CD8-positive, alpha-beta memory T cell (primary cell): ENCODE data around the gene PDHX. TPM values are rescaled to one million over a fixed set of nuclear protein-coding genes. Genes with fewer than 3 reads are reported as not detected.

Experiments
- CTCF ChIA-PET: fragments of 350-600 bp; sonication (Branson Sonifier 250); formaldehyde crosslinking; loops from one replicate; lab custom pipeline; 2021; ENCODE audit warnings: antibody characterized with exemption; lab: Charles Lee
- POLR2A ChIA-PET: fragments of 350-600 bp; sonication (Branson Sonifier 250); formaldehyde crosslinking; loops from one replicate; lab custom pipeline; 2021; ENCODE audit warnings: antibody characterized with exemption; lab: Charles Lee
- DNase-seq, 5 donors: peaks; one replicate each; pipeline versions ENCODE4 v3.0.0 to v3.0.0-alpha.2; 2020 to 2022; ENCODE audit warnings: mixed read lengths in 1 of 5
- H3K27ac ChIP-seq: one replicate; pipeline ENCODE4 v1.7.0; 2013; ENCODE audit warnings: low read depth, mild to moderate bottlenecking, low read length, moderate library complexity
- H3K27me3 ChIP-seq: 2 replicates; pipeline ENCODE4 v1.7.0; 2013; ENCODE audit warnings: low read length, mild to moderate bottlenecking; ENCODE audit not compliant: insufficient read depth, poor library complexity, severe bottlenecking
- H3K36me3 ChIP-seq: 2 replicates; pipeline ENCODE4 v1.7.0; 2013; ENCODE audit warnings: mild to moderate bottlenecking, low read length, moderate library complexity; ENCODE audit not compliant: insufficient read depth
- H3K4me1 ChIP-seq: 2 replicates; pipeline ENCODE4 v1.7.0; 2013; ENCODE audit warnings: mild to moderate bottlenecking, low read length, moderate library complexity; ENCODE audit not compliant: insufficient read depth
- H3K4me3 ChIP-seq: 2 replicates; pipeline ENCODE4 v1.7.0; 2013; ENCODE audit warnings: mild to moderate bottlenecking, low read length
- H3K9me3 ChIP-seq: 2 replicates; pipeline ENCODE4 v1.7.0; 2013; ENCODE audit warnings: mild to moderate bottlenecking, low read length
- H3K27ac Mint-ChIP-seq, 8 donors: one replicate each; pipeline ENCODE4 v1.8.0; 2020 to 2021; ENCODE audit warnings: mixed read lengths in 8 of 8, mild to moderate bottlenecking in 6 of 8, inconsistent platforms in 3 of 8, moderate library complexity in 3 of 8
- H3K27me3 Mint-ChIP-seq, 2 donors: one replicate each; pipeline ENCODE4 v1.8.0; 2020 to 2021; ENCODE audit warnings: mixed read lengths in 2 of 2, mild to moderate bottlenecking in 1 of 2, moderate library complexity in 1 of 2
- H3K36me3 Mint-ChIP-seq, 3 donors: one replicate each; pipeline ENCODE4 v1.8.0; 2020 to 2021; ENCODE audit warnings: mixed read lengths in 3 of 3, inconsistent platforms in 1 of 3, mild to moderate bottlenecking in 1 of 3
- H3K4me1 Mint-ChIP-seq, 3 donors: one replicate each; pipeline ENCODE4 v1.8.0; 2020 to 2021; ENCODE audit warnings: mixed read lengths in 3 of 3, inconsistent platforms in 1 of 3, mild to moderate bottlenecking in 1 of 3
- H3K4me3 Mint-ChIP-seq, 7 donors: one replicate each; pipeline ENCODE4 v1.8.0; 2020 to 2021; ENCODE audit warnings: mixed read lengths in 7 of 7, mild to moderate bottlenecking in 6 of 7, moderate library complexity in 4 of 7, inconsistent platforms in 2 of 7
- H3K9me3 Mint-ChIP-seq, 5 donors: one replicate each; pipeline ENCODE4 v1.8.0; 2020 to 2022; ENCODE audit warnings: mixed read lengths in 5 of 5, mild to moderate bottlenecking in 3 of 5, moderate library complexity in 2 of 5, inconsistent platforms in 1 of 5
- polyA plus RNA-seq: library from polyadenylated mRNA; unstranded; fragments of 300-500 nt; fragmentation: Illumina TruSeq; gene quantifications from one replicate; pipeline ENCODE4 v1.2.3, GENCODE V29; 2021
- total RNA-seq, 2 experiments: library from RNA; stranded (reverse); gene quantifications; one replicate each; pipeline ENCODE4 v1.2.3, GENCODE V29; 2021

PDHX gene
- total RNA-seq (10 to 100 TPM; 37.8 to 41.4 TPM), polyA plus RNA-seq (16.3 TPM)

DNA sequence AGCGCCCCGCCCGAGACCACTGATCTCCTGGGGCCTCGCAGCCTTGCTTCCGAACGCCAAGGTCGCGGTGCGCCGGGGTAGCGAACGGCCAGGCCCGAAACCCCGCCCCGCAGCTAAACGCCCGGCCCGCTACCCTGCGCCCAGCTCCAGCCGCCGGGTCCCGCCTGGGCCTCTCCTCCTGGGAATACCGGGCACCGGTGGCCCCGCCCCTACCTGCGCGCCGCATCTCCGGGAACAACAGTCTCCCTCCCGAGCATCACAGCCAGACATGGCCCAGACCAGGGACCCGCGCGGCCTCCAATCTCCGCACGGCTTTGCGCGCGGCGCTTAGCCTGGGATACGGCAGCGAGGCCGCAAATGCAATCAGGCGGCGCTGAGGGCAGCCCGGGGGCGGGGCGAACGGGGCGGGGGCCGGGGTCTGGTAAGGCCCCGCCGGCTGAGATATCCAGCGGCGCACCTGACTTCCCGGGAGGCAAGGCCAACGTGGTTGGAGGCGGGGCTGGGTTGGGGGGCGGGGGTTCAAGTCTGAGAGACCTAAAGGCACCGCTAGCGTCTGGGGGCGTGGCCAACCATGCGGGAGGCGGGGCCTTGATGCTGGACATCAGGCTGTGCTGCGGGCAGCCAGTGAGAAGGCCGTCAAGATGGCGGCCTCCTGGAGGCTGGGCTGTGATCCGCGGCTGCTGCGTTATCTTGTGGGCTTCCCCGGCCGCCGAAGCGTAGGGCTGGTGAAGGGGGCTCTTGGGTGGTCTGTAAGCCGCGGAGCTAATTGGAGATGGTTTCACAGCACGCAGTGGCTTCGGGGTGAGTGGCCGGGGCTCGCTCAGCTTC is at the start of gene PDHX, which contains the start of gene APIP:
TSS of gene PDHX (plus strand) at position 604 of the 828 bp plus-strand sequence. CDS start at position 642, 38 bp downstream.
TSS of gene APIP (minus strand) at position 365 of the 828 bp plus-strand sequence. CDS start at position 270, 95 bp downstream.
- peak; percentile 82 to 98 (median 86) for DNase-seq
- Mint-ChIP-seq H3K27me3 (no peaks in the 10 kb centered on the region), H3K27ac (peak within 1 kb of the TSS; percentile 94 to 100 (median 97)), H3K9me3 (no peaks in the 10 kb centered on the region), H3K4me1 (peaks cover 36 to 59% (median 49%) of the 10 kb centered on the region in 3 donors), H3K36me3 (peaks cover 0 to 16% (median 5%) of the 10 kb centered on the region in 3 donors), H3K4me3 (peak within 1 kb of the TSS; percentile 92 to 99 (median 95))
- H3K4me3 ChIP-seq: peak within 1 kb of the TSS; percentile 93
- ChIA-PET POLR2A (interaction anchor here (0.7 to 1.7 kb wide), 3 partner anchors 9 to 1142 kb away, joined by 3 to 5 read pairs (median 4); partner anchors contain the start of gene FBXO3), CTCF (interaction anchor here (1.0 to 1.4 kb wide), 3 partner anchors 10 to 479 kb away, joined by 3 to 5 read pairs (median 3); no protein-coding TSS in a partner anchor)
- H3K4me1 ChIP-seq: peaks cover 28% of the 10 kb centered on the region
- no peaks in the 10 kb centered on the region for H3K9me3 ChIP-seq
- no peaks in the 10 kb centered on the region for H3K36me3 ChIP-seq
- H3K27ac ChIP-seq: peak within 1 kb of the TSS; percentile 85
- H3K27me3 ChIP-seq: no peaks in the 10 kb centered on the region

DNA sequence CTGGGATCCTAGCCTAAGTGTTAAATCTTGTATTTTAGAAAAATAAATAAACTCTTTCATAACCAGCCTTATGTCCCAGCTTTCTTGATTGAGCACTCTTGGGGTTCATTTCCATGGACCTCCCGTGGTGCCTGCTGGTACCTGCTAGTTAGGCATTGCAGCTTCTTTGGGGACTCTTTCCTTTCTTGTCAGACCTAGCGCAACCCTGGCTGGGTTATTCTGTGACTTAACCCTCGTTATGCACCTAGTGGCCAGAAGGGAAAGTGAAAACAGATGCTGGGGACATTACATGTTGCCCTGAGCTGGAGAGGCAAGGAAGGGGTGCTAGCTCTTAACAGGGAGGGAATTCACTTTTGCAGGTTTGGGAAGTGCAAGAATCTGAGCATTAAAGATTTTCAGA is 47.0 kb upstream of the PDHX start:
- CTCF ChIA-PET: no interaction called here
- DNase-seq: no peak
- peaks cover 0 to 2% of the 10 kb centered on the region in 2 donors for H3K27me3 Mint-ChIP-seq
- H3K9me3 Mint-ChIP-seq: no peaks in the 10 kb centered on the region
- no peaks in the 10 kb centered on the region for H3K4me1 ChIP-seq
- POLR2A ChIA-PET: no interaction called here
- no peak overlapping the region for H3K4me3 Mint-ChIP-seq
- H3K9me3 ChIP-seq: no peaks in the 10 kb centered on the region
- no peak overlapping the region for H3K4me3 ChIP-seq
- H3K27ac ChIP-seq: no peak overlapping the region
- H3K27me3 ChIP-seq: no peaks in the 10 kb centered on the region
- H3K27ac Mint-ChIP-seq: no peak overlapping the region
- no peaks in the 10 kb centered on the region for H3K4me1 Mint-ChIP-seq
- peaks cover 0 to 4% (median 0%) of the 10 kb centered on the region in 3 donors for H3K36me3 Mint-ChIP-seq
- H3K36me3 ChIP-seq: no peaks in the 10 kb centered on the region

DNA sequence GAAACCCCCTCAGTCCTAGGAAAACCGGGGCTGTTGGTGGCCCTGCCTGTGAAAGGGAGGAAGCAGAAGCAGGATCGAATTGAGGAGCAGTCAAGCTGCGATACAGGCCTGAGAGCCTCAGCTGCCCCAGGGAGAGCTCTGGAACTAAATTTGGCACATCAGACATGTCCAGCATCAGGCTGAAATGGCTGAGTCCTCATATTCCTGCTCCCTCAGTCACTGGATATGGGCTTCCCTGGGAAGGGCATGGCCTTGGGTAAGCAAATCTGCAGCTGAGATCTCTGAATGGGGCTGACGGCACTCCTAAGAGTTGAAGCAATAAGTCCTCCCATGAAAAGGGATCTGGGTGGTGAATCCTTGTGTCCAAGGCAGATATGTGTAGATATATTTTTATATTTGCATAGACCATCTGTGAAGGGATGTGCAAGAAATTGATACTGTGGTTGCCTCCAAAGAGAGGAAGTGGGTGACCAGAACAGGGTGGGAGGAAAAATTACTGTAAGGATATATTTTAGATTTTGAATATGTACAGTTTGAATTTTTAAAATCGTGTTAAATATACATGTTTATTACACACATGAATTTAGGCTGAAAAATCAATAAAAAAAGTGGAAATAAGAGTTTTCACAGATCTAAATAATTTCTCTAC is 45.7 kb upstream of the PDHX start:
- H3K36me3 Mint-ChIP-seq: peaks cover 0 to 11% (median under 1%) of the 10 kb centered on the region in 3 donors
- no peaks in the 10 kb centered on the region for H3K27me3 ChIP-seq
- no peaks in the 10 kb centered on the region for H3K9me3 Mint-ChIP-seq
- ChIA-PET POLR2A (no interaction called here), CTCF (no interaction called here)
- H3K36me3 ChIP-seq: no peaks in the 10 kb centered on the region
- H3K27ac Mint-ChIP-seq: no peak overlapping the region
- peaks cover 0 to 2% of the 10 kb centered on the region in 2 donors for H3K27me3 Mint-ChIP-seq
- H3K4me3 Mint-ChIP-seq: no peak overlapping the region
- no peaks in the 10 kb centered on the region for H3K9me3 ChIP-seq
- H3K4me1 ChIP-seq: no peaks in the 10 kb centered on the region
- no peak overlapping the region for H3K27ac ChIP-seq
- no peak for DNase-seq
- no peaks in the 10 kb centered on the region for H3K4me1 Mint-ChIP-seq
- H3K4me3 ChIP-seq: no peak overlapping the region

DNA sequence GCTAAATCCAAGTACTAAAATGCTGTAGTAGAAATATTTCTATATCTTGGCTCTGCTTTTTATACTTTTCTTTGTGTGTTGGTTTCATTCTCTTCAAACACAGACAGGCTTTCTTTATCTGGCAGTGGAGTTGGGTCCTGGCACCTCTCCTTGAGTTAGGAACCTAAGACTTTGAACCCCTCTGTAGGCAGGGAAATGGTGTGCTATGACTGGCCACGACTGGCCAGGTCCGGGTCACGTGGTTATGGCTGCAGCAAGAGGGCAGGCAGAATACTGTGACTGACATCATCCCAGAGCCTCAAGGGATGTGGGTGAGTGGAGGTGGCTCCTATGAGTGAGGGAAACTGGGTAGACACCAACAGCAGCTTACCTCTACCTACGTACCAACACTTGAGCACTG is 42.2 kb upstream of the PDHX start:
- ChIA-PET POLR2A (no interaction called here), CTCF (no interaction called here)
- no peak for DNase-seq
- no peak overlapping the region for H3K27ac ChIP-seq
- Mint-ChIP-seq H3K9me3 (no peaks in the 10 kb centered on the region), H3K27ac (no peak overlapping the region), H3K4me3 (no peak overlapping the region), H3K36me3 (peaks cover 4 to 8% (median 5%) of the 10 kb centered on the region in 3 donors), H3K4me1 (no peaks in the 10 kb centered on the region), H3K27me3 (peaks cover 0 to 2% of the 10 kb centered on the region in 2 donors)
- no peaks in the 10 kb centered on the region for H3K36me3 ChIP-seq
- no peaks in the 10 kb centered on the region for H3K4me1 ChIP-seq
- no peaks in the 10 kb centered on the region for H3K27me3 ChIP-seq
- no peaks in the 10 kb centered on the region for H3K9me3 ChIP-seq
- no peak overlapping the region for H3K4me3 ChIP-seq

- Histone ChIP-seq H3K27me3 (no peaks in the 10 kb centered on the region), H3K4me3 (no peak overlapping the region), H3K36me3 (peaks cover 6% of the 10 kb centered on the region), H3K4me1 (no peaks in the 10 kb centered on the region), H3K9me3 (no peaks in the 10 kb centered on the region), H3K27ac (no peak overlapping the region)
- no peak overlapping the region for H3K27ac Mint-ChIP-seq
- DNase-seq: no peak
- H3K9me3 Mint-ChIP-seq: no peaks in the 10 kb centered on the region
- no peaks in the 10 kb centered on the region for H3K27me3 Mint-ChIP-seq
- no peaks in the 10 kb centered on the region for H3K4me1 Mint-ChIP-seq
- H3K36me3 Mint-ChIP-seq: peaks cover 12 to 17% (median 17%) of the 10 kb centered on the region in 3 donors
- POLR2A ChIA-PET: interaction anchor here (1.1 kb wide), 1 partner anchor 12 kb away, joined by 6 read pairs; no protein-coding TSS in a partner anchor
- CTCF ChIA-PET: no interaction called here
- H3K4me3 Mint-ChIP-seq: no peak overlapping the region
These were observed 38.9 kb upstream of the PDHX start for GRCh38 chr11:34877375-34877975.

DNA sequence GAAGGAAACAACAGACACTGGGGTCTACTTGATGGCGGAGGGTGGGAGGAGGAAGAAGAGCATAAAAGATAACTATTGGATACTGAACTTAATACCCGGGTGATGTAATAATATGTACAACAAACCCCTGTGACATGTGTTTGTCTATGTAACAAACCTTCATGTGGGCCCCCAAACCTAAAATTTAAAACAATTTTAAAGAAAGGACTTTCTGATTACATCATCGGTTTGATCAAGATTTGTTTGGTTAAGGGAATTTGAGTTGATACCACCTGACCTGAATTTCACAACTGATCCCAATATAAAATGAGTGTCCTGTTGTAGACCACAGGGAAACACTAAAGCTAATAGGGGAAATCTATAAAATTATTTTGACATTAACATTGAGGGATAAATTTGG is 34.5 kb upstream of the PDHX start:
- Histone ChIP-seq H3K36me3 (peaks cover 6% of the 10 kb centered on the region), H3K4me3 (no peak overlapping the region)
- POLR2A ChIA-PET: no interaction called here

DNA sequence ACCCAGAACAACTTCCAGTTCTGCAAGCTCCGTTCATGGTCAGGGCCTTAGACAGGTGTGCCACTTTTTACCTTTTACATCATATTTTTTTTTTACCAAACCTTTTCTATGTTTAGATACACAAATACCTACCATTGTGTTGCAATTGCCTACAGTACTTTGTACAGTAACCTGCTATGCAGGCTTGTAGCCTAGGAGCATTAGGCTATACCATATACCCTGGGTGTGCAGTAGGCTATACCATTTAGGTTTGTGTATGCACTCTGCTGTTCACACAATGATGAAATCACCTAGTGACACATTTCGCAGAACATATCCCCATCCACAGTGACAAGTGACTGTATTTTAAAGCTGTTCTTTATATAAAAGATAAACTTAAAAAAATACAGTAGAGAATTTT is 29.8 kb upstream of the PDHX start:
- H3K4me1 Mint-ChIP-seq: peaks cover 0 to 4% (median 0%) of the 10 kb centered on the region in 3 donors
- no peak overlapping the region for H3K4me3 ChIP-seq
- H3K4me1 ChIP-seq: no peaks in the 10 kb centered on the region
- DNase-seq: no peak
- no peaks in the 10 kb centered on the region for H3K27me3 Mint-ChIP-seq
- ChIA-PET CTCF (interaction anchor here (1.3 kb wide), 1 partner anchor 11 kb away, joined by 3 read pairs; no protein-coding TSS in a partner anchor), POLR2A (no interaction called here)
- H3K9me3 Mint-ChIP-seq: no peaks in the 10 kb centered on the region
- H3K27ac ChIP-seq: no peak overlapping the region
- H3K27me3 ChIP-seq: no peaks in the 10 kb centered on the region
- H3K9me3 ChIP-seq: no peaks in the 10 kb centered on the region
- peak overlapping the region in 1 of 8 donors; percentile 30 for H3K27ac Mint-ChIP-seq
- peaks cover 21 to 46% (median 26%) of the 10 kb centered on the region in 3 donors for H3K36me3 Mint-ChIP-seq
- H3K4me3 Mint-ChIP-seq: no peak overlapping the region
- H3K36me3 ChIP-seq: peaks cover 3% of the 10 kb centered on the region

More for the DNA sequence above, 34.5 kb upstream of the PDHX start:
- Mint-ChIP-seq H3K27ac (no peak overlapping the region), H3K4me3 (no peak overlapping the region), H3K9me3 (no peaks in the 10 kb centered on the region), H3K27me3 (no peaks in the 10 kb centered on the region), H3K4me1 (no peaks in the 10 kb centered on the region), H3K36me3 (peaks cover 16 to 38% (median 20%) of the 10 kb centered on the region in 3 donors)
- no peaks in the 10 kb centered on the region for H3K9me3 ChIP-seq
- no peak for DNase-seq
- CTCF ChIA-PET: no interaction called here
- H3K4me1 ChIP-seq: no peaks in the 10 kb centered on the region
- H3K27me3 ChIP-seq: no peaks in the 10 kb centered on the region
- H3K27ac ChIP-seq: no peak overlapping the region
